ENCODE results near the gene FAM50B. TPM values are rescaled to one million over a fixed set of nuclear protein-coding genes. Genes with fewer than 3 reads are reported as not detected.

The FAM50B gene
- total and polyA plus RNA-seq, 2 of the 4 experiments (the other 2 are of a cell fraction) = 4.1 to 7.4 TPM

DNA sequence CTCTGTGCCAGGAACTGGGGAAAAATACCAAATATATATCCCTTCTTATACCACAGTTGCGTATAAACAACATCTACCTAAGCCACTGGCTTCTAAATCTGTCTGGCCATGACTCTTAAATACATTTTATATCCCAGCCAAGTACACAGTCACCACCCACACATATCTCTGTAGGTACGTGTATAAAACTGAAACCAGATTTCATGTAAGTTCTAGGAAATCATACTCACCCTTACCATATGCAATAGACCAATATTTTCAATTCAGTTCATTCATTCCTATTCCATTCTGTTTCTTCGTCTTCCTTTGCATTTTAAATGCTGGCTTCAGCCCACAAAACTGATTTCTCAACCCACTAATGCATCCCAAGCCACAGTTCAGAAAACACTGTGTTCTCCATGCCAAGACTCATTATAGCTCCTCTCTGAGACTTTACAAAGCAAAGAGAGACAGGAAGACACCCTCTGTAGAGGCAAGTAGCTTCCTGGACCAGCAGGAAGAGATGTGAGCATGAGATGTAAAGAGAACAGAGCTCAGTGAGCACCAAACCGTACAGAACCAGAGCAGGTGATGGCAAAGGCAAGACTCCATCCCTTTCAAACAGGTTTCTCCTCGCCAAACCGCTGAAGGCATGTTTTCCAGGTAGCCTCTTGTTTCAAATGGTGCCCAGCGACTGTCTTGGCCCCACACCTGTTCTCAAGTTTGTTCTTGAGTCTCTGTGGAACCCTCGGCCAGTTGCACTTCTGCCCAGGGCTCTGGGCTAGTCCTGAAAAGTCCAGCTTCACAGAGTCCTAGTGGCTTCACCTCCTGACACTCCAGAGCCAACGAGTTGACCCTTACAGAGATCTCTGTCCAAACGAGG is 18.7 kb downstream of the FAM50B start:
- Histone ChIP-seq H2AFZ (replicated peaks; ENCODE audit: low read length, poor library complexity) (no peak overlapping the region), H3K56ac (ENCODE audit: extremely low read depth, insufficient read depth, low read length) (no peak overlapping the region), H2AK5ac (ENCODE audit: low read depth, low read length) (no peak overlapping the region), H4K20me1 (ENCODE audit: insufficient read depth, low read length) (no peaks in the 10 kb centered on the region), H3K27me3 (ENCODE audit: control insufficient read depth, insufficient read depth, low read length) (peaks cover 3% of the 10 kb centered on the region), H3K23ac (ENCODE audit: low read depth, low read length) (no peak overlapping the region), H2BK15ac (ENCODE audit: low read depth, low read length) (no peak overlapping the region), H3K4me3 (ENCODE audit: insufficient read depth, low read depth, low read length) (no peak overlapping the region), H3K4me1 (ENCODE audit: control insufficient read depth, insufficient read depth, low read length) (0 out of 2 replicates have a peak, but pooled peaks cover 2% of the 10 kb centered on the region), H4K8ac (ENCODE audit: low read depth in 2 of 2, low read length in 2 of 2) (no peak overlapping the region), H2BK5ac (ENCODE audit: low read depth, low read length, poor library complexity, severe bottlenecking) (no peak overlapping the region), H2BK20ac (ENCODE audit: low read depth, low read length) (0 out of 2 replicates have a peak overlapping the region, but pooled peaks have one; percentile 14), H4K5ac (ENCODE audit: low read depth, low read length) (no peak overlapping the region), H3K9me1 (ENCODE audit: insufficient read depth, low read length) (no peaks in the 10 kb centered on the region), H3K9ac (ENCODE audit: low read depth, low read length) (no peak overlapping the region), H3K27ac (ENCODE audit: insufficient read depth, low read length) (no peak overlapping the region), H3K36me3 (ENCODE audit: control insufficient read depth, insufficient read depth, low read length) (no peaks in the 10 kb centered on the region), H2AK9ac (replicated peaks; ENCODE audit: low read depth, low read length, poor library complexity) (no peak overlapping the region), H3K4me2 (ENCODE audit: low read depth, low read length) (0 out of 2 replicates have a peak overlapping the region, but pooled peaks have one; percentile 11), H4K91ac (ENCODE audit: insufficient read depth, low read depth, low read length) (no peak overlapping the region), H3K18ac (ENCODE audit: low read depth, low read length) (no peak overlapping the region), H3K4ac (ENCODE audit: low read depth, low read length) (no peak overlapping the region), H3K14ac (replicated peaks; ENCODE audit: low read depth, low read length) (peak overlapping the region; percentile 1; the same call in 1 of the 2 replicates), H3K79me1 (ENCODE audit: low read depth in 1 of 2, low read length in 2 of 2) (no peaks in the 10 kb centered on the region), H2BK120ac (ENCODE audit: low read depth, low read length) (no peak overlapping the region; the same call in 1 of the 2 replicates), H3K9me3 (ENCODE audit: control insufficient read depth, insufficient read depth, low read length) (no peaks in the 10 kb centered on the region)
- ATAC-seq (ENCODE audit: low read depth) = no peak; the same call in 1 of the 2 replicates
- WGBS, 2 experiments (ENCODE audit: extremely low coverage in 2 of 2, insufficient read length in 1 of 2) = 94% methylated on average over 2 of the region's 10 CpGs; no CpG with 5 or more reads in 1 of the 2 experiments
- BruUV-seq (replicated peaks) = no TSS peak
- CTCF ChIA-PET = no interaction called here
- peak; percentile 64 for DNase-seq
- dilution Hi-C loops (cut with HindIII; ENCODE audit: low sequenced_read_pairs, unreplicated experiment) = no loop called here
- in situ Hi-C loops (cut with MboI; ENCODE audit: low sequenced_read_pairs) = no loop called here
- intact Hi-C loops (cut with micrococcal nuclease) = no loop called here
- POLR2A ChIA-PET (ENCODE audit: unreplicated experiment) = interaction anchor here (0.7 kb wide), 1 partner anchor 154 kb away, joined by 3 read pairs; no protein-coding TSS in a partner anchor
- TF ChIP-seq RFX5 (IDR thresholded peaks at IDR 0.05; ENCODE audit: low read depth, low read length) (no peak), MAFK (IDR thresholded peaks at IDR 0.05; ENCODE audit: low read depth, low read length) (no peak), CEBPB (IDR thresholded peaks at IDR 0.05; ENCODE audit: low read depth, low read length) (no peak), RCOR1 (IDR thresholded peaks at IDR 0.05; ENCODE audit: insufficient replicate concordance, low read length) (no peak), BHLHE40 (IDR thresholded peaks at IDR 0.05; ENCODE audit: low read depth, low read length) (no peak), MXI1 (IDR thresholded peaks at IDR 0.05; ENCODE audit: borderline replicate concordance, low read depth, low read length) (no peak), POLR2A (IDR thresholded peaks at IDR 0.05; ENCODE audit: low read depth, low read length) (no peak), SMC3 (IDR thresholded peaks at IDR 0.05; ENCODE audit: low read depth, low read length) (no peak), MAZ (IDR thresholded peaks at IDR 0.05; ENCODE audit: borderline replicate concordance, low read depth, low read length) (no peak), RAD21 (IDR thresholded peaks at IDR 0.05; ENCODE audit: low read length) (no peak), NFE2L2 (IDR thresholded peaks at IDR 0.05; ENCODE audit: low read depth, low read length) (no peak)
- TF ChIP-seq, protein P1, sequence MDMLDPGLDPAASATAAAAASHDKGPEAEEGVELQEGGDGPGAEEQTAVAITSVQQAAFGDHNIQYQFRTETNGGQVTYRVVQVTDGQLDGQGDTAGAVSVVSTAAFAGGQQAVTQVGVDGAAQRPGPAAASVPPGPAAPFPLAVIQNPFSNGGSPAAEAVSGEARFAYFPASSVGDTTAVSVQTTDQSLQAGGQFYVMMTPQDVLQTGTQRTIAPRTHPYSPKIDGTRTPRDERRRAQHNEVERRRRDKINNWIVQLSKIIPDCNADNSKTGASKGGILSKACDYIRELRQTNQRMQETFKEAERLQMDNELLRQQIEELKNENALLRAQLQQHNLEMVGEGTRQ (IDR thresholded peaks at IDR 0.05; ENCODE audit: low read depth, low read length) = no peak
- TF ChIP-seq, protein P2, sequence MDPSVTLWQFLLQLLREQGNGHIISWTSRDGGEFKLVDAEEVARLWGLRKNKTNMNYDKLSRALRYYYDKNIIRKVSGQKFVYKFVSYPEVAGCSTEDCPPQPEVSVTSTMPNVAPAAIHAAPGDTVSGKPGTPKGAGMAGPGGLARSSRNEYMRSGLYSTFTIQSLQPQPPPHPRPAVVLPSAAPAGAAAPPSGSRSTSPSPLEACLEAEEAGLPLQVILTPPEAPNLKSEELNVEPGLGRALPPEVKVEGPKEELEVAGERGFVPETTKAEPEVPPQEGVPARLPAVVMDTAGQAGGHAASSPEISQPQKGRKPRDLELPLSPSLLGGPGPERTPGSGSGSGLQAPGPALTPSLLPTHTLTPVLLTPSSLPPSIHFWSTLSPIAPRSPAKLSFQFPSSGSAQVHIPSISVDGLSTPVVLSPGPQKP (IDR thresholded peaks at IDR 0.05; ENCODE audit: borderline replicate concordance, low read depth, low read length) = no peak
- TF ChIP-seq, protein P3, sequence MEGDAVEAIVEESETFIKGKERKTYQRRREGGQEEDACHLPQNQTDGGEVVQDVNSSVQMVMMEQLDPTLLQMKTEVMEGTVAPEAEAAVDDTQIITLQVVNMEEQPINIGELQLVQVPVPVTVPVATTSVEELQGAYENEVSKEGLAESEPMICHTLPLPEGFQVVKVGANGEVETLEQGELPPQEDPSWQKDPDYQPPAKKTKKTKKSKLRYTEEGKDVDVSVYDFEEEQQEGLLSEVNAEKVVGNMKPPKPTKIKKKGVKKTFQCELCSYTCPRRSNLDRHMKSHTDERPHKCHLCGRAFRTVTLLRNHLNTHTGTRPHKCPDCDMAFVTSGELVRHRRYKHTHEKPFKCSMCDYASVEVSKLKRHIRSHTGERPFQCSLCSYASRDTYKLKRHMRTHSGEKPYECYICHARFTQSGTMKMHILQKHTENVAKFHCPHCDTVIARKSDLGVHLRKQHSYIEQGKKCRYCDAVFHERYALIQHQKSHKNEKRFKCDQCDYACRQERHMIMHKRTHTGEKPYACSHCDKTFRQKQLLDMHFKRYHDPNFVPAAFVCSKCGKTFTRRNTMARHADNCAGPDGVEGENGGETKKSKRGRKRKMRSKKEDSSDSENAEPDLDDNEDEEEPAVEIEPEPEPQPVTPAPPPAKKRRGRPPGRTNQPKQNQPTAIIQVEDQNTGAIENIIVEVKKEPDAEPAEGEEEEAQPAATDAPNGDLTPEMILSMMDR (conservative IDR thresholded peaks at IDR 0.05; ENCODE audit: low read depth, low read length) = no peak

Measured in IMR-90 (cell line).